Esophagus muscularis mucosa (tissue), 4 donors: ENCODE data around the gene MS4A1.

Experiments
- EP300 ChIP-seq: sonication (generic); formaldehyde crosslinking; IDR thresholded peaks from one replicate; pipeline ENCODE4 v1.6.1; 2017; ENCODE audit warnings: antibody characterized with exemption
- POLR2A ChIP-seq: fragments of 450-650 bp; IDR thresholded peaks from one replicate; pipeline ENCODE4 v1.6.1; 2017; ENCODE audit warnings: antibody characterized with exemption, moderate library complexity, mild to moderate bottlenecking, low read depth
- POLR2AphosphoS5 ChIP-seq, 2 donors: sonication (generic); formaldehyde crosslinking; IDR thresholded peaks; one replicate each; pipeline ENCODE4 v1.6.1; 2017; ENCODE audit warnings: antibody characterized with exemption in 2 of 2
- TF ChIP-seq, protein P1 (sequence below), 3 experiments: fragments of 200-600 bp in 2 of 3; fragments of 450-650 bp in 1 of 3; sonication (generic) in 2 of 3; IDR thresholded peaks; one replicate each; pipeline ENCODE4 v1.5.1; 2017 to 2019; ENCODE audit warnings: antibody characterized with exemption in 3 of 3, mild to moderate bottlenecking in 2 of 3, moderate library complexity in 1 of 3

DNA sequence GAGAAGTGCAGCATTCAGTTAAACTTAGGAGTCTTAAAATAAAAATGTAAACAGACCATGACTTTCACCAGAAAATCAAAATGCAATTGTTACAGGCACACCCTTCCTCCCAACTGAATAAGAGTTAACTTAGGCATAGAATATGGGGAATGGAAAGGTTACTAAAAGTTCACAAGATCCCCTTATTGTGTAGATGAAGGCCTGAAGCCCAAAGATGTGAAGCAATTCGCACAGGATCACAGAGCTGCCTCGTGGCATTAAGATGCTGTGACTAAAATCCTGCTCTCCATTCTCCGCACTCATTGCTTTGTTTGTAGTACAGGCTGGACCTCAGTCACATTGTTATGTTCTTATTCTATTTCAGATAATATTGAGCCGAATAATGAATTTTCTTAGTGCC lies 22.2 kb upstream of the MS4A1 start:
- TF ChIP-seq, protein P1, sequence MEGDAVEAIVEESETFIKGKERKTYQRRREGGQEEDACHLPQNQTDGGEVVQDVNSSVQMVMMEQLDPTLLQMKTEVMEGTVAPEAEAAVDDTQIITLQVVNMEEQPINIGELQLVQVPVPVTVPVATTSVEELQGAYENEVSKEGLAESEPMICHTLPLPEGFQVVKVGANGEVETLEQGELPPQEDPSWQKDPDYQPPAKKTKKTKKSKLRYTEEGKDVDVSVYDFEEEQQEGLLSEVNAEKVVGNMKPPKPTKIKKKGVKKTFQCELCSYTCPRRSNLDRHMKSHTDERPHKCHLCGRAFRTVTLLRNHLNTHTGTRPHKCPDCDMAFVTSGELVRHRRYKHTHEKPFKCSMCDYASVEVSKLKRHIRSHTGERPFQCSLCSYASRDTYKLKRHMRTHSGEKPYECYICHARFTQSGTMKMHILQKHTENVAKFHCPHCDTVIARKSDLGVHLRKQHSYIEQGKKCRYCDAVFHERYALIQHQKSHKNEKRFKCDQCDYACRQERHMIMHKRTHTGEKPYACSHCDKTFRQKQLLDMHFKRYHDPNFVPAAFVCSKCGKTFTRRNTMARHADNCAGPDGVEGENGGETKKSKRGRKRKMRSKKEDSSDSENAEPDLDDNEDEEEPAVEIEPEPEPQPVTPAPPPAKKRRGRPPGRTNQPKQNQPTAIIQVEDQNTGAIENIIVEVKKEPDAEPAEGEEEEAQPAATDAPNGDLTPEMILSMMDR (IDR thresholded peaks at IDR 0.05) = no peak
- TF ChIP-seq EP300 (no peak), POLR2A (no peak), POLR2AphosphoS5 (IDR thresholded peaks at IDR 0.05) (no peak)
